Activated naive CD4-positive, alpha-beta T cell treated with anti-CD3 and anti-CD28 coated beads for 36 hours (primary cell): ENCODE data around the gene DLG2. TPM values are rescaled to one million over a fixed set of nuclear protein-coding genes. Genes with fewer than 3 reads are reported as not detected.

Experiments
- CTCF ChIA-PET: fragments of 350-600 bp; sonication (Branson Sonifier 250); formaldehyde crosslinking; loops from one replicate; lab custom pipeline; 2021; ENCODE audit warnings: antibody characterized with exemption; lab: Charles Lee
- DNase-seq: peaks from one replicate; pipeline ENCODE4 v3.0.0-alpha.2; 2020
- H3K27ac Mint-ChIP-seq: one replicate; pipeline ENCODE4 v1.8.0; 2021; ENCODE audit warnings: mild to moderate bottlenecking, mixed read lengths
- H3K27me3 Mint-ChIP-seq: one replicate; pipeline ENCODE4 v1.8.0; 2021; ENCODE audit warnings: low read depth, mixed read lengths
- H3K36me3 Mint-ChIP-seq: one replicate; pipeline ENCODE4 v1.8.0; 2021; ENCODE audit warnings: low read depth, mixed read lengths
- H3K4me1 Mint-ChIP-seq: one replicate; pipeline ENCODE4 v1.8.0; 2021; ENCODE audit warnings: low read depth, mixed read lengths
- H3K4me3 Mint-ChIP-seq: one replicate; pipeline ENCODE4 v1.8.0; 2021; ENCODE audit warnings: mild to moderate bottlenecking, moderate library complexity, mixed read lengths
- H3K9me3 Mint-ChIP-seq: one replicate; pipeline ENCODE4 v1.8.0; 2021; ENCODE audit warnings: mixed read lengths
- intact Hi-C: fragments of 100-400 bp; cut with micrococcal nuclease; formaldehyde crosslinking; loops from one replicate; pipeline ENCODE4 v1.15.1; 2023
- total RNA-seq, 2 experiments: library from RNA; stranded (reverse); gene quantifications; one replicate each; pipeline ENCODE4 v1.2.3, GENCODE V29; 2021

Gene DLG2
- total RNA-seq, 2 experiments from 2014 or later, result 3.3 to 4.6 TPM

DNA sequence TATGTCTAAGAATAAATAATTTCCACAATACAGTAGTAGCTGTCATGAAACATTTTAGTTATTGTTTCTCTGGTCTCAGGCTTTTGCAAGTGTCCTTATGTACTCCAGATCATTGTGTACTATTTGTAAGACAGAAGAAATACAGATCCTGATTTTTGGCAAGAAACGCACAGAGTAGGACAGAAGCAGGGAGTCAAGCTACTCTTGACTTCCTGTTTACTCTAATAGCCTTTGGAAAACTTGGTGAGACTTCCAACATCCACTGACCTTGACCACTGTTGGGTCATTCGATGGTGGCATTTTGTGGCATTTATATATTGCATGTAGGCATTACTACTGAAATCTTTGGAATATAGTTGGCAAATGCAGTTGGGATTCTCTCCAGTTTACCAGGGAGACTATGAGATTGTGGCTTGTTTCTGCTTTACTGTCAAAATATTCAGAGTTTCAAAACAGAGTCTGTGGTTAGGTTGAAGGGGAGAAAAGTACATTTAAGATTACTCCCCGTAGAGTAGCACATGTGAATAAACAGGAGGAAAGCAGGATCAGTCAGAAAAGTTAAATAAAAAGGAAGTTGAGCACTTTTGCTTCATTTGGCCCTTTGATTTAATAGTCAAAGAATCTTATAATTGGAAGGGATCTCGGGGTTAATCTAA, 1614.8 kb downstream of the DLG2 start:
- intact Hi-C loops, result no loop called here
- no peaks in the 10 kb centered on the region for H3K4me1 Mint-ChIP-seq
- peaks cover 6% of the 10 kb centered on the region for H3K9me3 Mint-ChIP-seq
- no peaks in the 10 kb centered on the region for H3K36me3 Mint-ChIP-seq
- DNase-seq, result no peak
- no peak overlapping the region for H3K27ac Mint-ChIP-seq
- CTCF ChIA-PET, result no interaction called here
- no peak overlapping the region for H3K4me3 Mint-ChIP-seq
- H3K27me3 Mint-ChIP-seq, result no peaks in the 10 kb centered on the region

DNA sequence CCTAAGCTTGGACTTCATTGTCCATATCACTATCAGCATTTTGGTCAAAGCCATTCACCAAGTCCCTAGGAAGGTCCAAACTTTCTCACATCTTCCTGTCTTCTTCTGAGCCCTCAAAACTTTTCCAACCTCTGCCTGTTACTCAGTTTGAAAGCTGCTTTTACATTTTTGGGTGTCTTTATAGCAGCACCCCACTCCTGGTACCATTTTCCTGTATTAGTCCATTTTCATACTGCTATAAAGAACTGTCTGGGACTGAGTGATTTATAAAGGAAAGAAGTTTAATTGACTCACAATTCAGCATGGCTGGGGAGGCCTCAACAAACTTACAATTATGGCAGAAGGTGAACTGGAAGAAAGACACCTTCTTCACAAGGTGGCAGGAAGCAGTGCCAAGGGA, 1624.0 kb downstream of the DLG2 start:
- intact Hi-C loops, result no loop called here
- Mint-ChIP-seq H3K36me3 (peaks cover 3% of the 10 kb centered on the region), H3K27me3 (no peaks in the 10 kb centered on the region), H3K9me3 (peaks cover 29% of the 10 kb centered on the region), H3K4me3 (no peak overlapping the region), H3K4me1 (no peaks in the 10 kb centered on the region), H3K27ac (no peak overlapping the region)
- DNase-seq, result no peak
- CTCF ChIA-PET, result no interaction called here

GRCh38 chr11:83998921-83999320, 1628.2 kb downstream of the DLG2 start:
- no peaks in the 10 kb centered on the region for H3K4me1 Mint-ChIP-seq
- CTCF ChIA-PET, result no interaction called here
- H3K27ac Mint-ChIP-seq, result no peak overlapping the region
- peaks cover 30% of the 10 kb centered on the region for H3K9me3 Mint-ChIP-seq
- peaks cover 4% of the 10 kb centered on the region for H3K36me3 Mint-ChIP-seq
- no peak overlapping the region for H3K4me3 Mint-ChIP-seq
- no peak for DNase-seq
- no peaks in the 10 kb centered on the region for H3K27me3 Mint-ChIP-seq
- intact Hi-C loops, result no loop called here

DNA sequence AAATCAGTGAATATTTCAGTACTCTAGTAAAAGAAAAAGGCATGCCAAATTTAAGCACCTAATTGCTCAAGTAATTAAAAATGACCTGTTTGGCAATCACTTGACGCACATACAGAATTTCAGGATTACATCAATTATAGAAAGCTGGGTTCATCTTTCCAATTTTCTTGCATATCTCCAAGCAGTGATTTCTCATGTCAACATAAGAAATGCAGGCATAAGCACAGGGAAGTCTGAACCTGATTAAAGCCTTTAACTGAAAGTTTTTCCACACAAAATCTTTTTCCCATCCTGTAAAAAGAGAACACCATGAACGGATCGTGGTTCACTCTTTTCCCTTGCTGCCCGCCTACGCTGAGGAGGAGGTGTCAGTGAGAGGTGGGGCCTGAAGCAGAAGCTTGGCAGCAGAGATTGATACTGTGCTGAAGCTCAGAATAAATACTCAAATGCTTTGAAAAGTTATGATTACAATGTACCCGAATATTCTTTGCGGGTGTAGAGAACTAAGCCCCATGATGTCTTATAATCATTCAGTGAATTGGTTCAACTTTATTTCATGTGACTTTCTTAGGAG, 1636.9 kb downstream of the DLG2 start:
- Mint-ChIP-seq H3K9me3 (peaks cover 11% of the 10 kb centered on the region), H3K4me1 (no peaks in the 10 kb centered on the region), H3K4me3 (no peak overlapping the region), H3K27me3 (no peaks in the 10 kb centered on the region), H3K36me3 (no peaks in the 10 kb centered on the region), H3K27ac (no peak overlapping the region)
- CTCF ChIA-PET, result no interaction called here
- intact Hi-C loops, result no loop called here
- DNase-seq, result no peak

- H3K4me3 Mint-ChIP-seq, result no peak overlapping the region
- peaks cover 1% of the 10 kb centered on the region for H3K9me3 Mint-ChIP-seq
- CTCF ChIA-PET, result no interaction called here
- no peaks in the 10 kb centered on the region for H3K27me3 Mint-ChIP-seq
- no peak overlapping the region for H3K27ac Mint-ChIP-seq
- H3K4me1 Mint-ChIP-seq, result no peaks in the 10 kb centered on the region
- no peak for DNase-seq
- intact Hi-C loops, result no loop called here
- no peaks in the 10 kb centered on the region for H3K36me3 Mint-ChIP-seq
Measured at GRCh38 chr11:83982825-83983224, 1644.3 kb downstream of the DLG2 start.

- Mint-ChIP-seq H3K9me3 (no peaks in the 10 kb centered on the region), H3K4me3 (no peak overlapping the region), H3K27ac (no peak overlapping the region), H3K4me1 (no peaks in the 10 kb centered on the region), H3K36me3 (no peaks in the 10 kb centered on the region), H3K27me3 (no peaks in the 10 kb centered on the region)
- no peak for DNase-seq
- CTCF ChIA-PET, result no interaction called here
- intact Hi-C loops, result no loop called here
Measured at GRCh38 chr11:83979593-83979992, 1647.6 kb downstream of the DLG2 start.

- intact Hi-C loops, result no loop called here
- Mint-ChIP-seq H3K27ac (no peak overlapping the region), H3K9me3 (no peaks in the 10 kb centered on the region), H3K27me3 (no peaks in the 10 kb centered on the region), H3K4me3 (no peak overlapping the region), H3K36me3 (no peaks in the 10 kb centered on the region), H3K4me1 (no peaks in the 10 kb centered on the region)
- CTCF ChIA-PET, result no interaction called here
- DNase-seq, result no peak
Measured at GRCh38 chr11:83978942-83979341, 1648.2 kb downstream of the DLG2 start.

DNA sequence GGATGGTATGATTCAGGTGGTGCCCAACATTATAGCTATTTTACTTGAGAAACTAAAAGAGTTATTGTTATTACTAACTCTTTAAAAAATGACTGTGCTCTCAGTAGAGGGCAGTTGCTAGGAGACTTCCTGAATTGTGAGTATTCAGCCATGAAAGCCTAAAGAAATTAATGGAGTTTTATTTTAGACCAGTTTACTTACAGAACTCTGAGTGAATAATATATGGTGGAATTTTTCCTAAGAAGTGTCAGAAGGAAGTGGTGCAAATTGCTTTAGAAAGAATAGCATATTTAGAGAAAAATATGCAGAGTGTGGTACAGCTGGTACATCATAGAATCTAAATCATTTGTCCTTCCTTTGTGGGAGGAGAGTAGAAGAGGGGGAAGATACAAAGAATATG, 1651.1 kb downstream of the DLG2 start:
- CTCF ChIA-PET, result interaction anchor here (0.8 to 1.6 kb wide), 2 partner anchors 160 to 522 kb away, joined by 3 read pairs; no protein-coding TSS in a partner anchor
- no peak for DNase-seq
- no peaks in the 10 kb centered on the region for H3K36me3 Mint-ChIP-seq
- H3K27ac Mint-ChIP-seq, result no peak overlapping the region
- H3K4me1 Mint-ChIP-seq, result no peaks in the 10 kb centered on the region
- H3K9me3 Mint-ChIP-seq, result no peaks in the 10 kb centered on the region
- H3K4me3 Mint-ChIP-seq, result no peak overlapping the region
- intact Hi-C loops, result no loop called here
- H3K27me3 Mint-ChIP-seq, result no peaks in the 10 kb centered on the region

DNA sequence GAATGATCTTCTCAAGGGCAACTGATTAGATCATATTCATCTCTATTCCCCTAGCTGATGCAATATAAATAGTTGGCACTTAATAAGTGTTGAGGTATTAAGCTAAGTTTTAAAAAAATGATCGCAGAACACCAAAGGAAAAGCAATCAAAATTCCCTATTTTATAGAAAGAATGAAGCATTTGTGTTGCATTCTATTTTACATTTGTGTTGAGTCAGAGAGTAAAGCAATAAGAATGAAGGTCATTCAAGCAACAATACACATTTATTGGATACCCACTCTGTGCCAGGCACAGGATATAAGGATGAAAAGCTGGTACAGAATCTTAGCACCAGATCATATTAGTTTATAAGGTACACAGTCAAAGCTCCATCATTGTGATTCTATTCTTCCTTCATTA, 1654.6 kb downstream of the DLG2 start:
- CTCF ChIA-PET, result no interaction called here
- Mint-ChIP-seq H3K4me1 (no peaks in the 10 kb centered on the region), H3K36me3 (no peaks in the 10 kb centered on the region), H3K9me3 (no peaks in the 10 kb centered on the region), H3K27ac (no peak overlapping the region), H3K27me3 (no peaks in the 10 kb centered on the region), H3K4me3 (no peak overlapping the region)
- DNase-seq, result no peak
- intact Hi-C loops, result no loop called here

- Mint-ChIP-seq H3K4me1 (no peaks in the 10 kb centered on the region), H3K27ac (no peak overlapping the region), H3K4me3 (no peak overlapping the region), H3K27me3 (no peaks in the 10 kb centered on the region), H3K9me3 (no peaks in the 10 kb centered on the region), H3K36me3 (no peaks in the 10 kb centered on the region)
- intact Hi-C loops, result no loop called here
- CTCF ChIA-PET, result no interaction called here
- DNase-seq, result no peak
Measured at GRCh38 chr11:83971063-83971462, 1656.1 kb downstream of the DLG2 start.

DNA sequence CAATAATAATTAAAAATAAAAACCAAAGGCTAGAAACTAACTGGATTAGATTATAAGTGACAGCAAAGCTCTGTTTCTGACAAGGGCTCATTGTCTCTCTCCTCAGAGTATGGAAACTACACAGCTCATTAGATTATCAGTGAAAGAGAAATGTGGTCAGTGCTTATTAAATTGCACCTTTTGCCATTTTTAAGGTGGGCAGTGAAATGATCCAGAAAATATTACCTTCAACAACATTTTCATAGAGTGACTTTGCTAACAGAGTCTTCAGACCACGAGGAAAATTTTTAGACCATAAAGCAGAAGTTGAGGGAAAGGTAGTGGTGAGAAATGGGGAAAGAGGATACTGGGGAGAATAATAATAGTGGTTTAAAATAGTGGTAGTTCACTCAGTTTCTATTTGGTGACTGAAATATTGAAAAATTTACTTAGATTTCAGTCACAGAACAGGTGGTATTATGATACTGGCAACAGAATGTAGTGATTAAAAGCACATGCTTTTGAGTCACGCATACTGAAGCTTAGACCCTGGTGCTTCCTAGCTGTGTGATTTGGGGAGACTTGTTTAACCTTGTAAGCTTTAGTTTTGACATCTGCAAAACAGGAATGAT, 1657.0 kb downstream of the DLG2 start:
- no peaks in the 10 kb centered on the region for H3K4me1 Mint-ChIP-seq
- CTCF ChIA-PET, result no interaction called here

GRCh38 chr11:83957038-83957900, 1669.9 kb downstream of the DLG2 start:
- Mint-ChIP-seq H3K27me3 (no peaks in the 10 kb centered on the region), H3K4me1 (no peaks in the 10 kb centered on the region), H3K27ac (no peak overlapping the region), H3K4me3 (no peak overlapping the region), H3K36me3 (no peaks in the 10 kb centered on the region), H3K9me3 (no peaks in the 10 kb centered on the region)
- no peak for DNase-seq
- CTCF ChIA-PET, result no interaction called here
- intact Hi-C loops, result no loop called here

More for the DNA sequence above, 1657.0 kb downstream of the DLG2 start:
- no peak for DNase-seq
- Mint-ChIP-seq H3K27me3 (no peaks in the 10 kb centered on the region), H3K36me3 (no peaks in the 10 kb centered on the region), H3K9me3 (no peaks in the 10 kb centered on the region), H3K27ac (no peak overlapping the region), H3K4me3 (no peak overlapping the region)
- intact Hi-C loops, result no loop called here
